GM23338 (cell line): ENCODE results near the gene PARVA.

Experiments used
- CTCF ChIP-seq, 2 experiments: fragments of 200-600 bp in 1 of 2; sonication (generic) in 1 of 2; conservative IDR thresholded peaks; 2 replicates each; pipeline versions ENCODE4 v1.5.1 to v1.6.1; 2016 to 2017; ENCODE audit warnings: antibody characterized with exemption in 2 of 2, low read depth in 2 of 2, mild to moderate bottlenecking in 2 of 2, moderate library complexity in 1 of 2
- EZH2 ChIP-seq: fragments of 200-600 bp; sonication (generic); IDR thresholded peaks from one replicate; pipeline ENCODE4 v1.8.0; 2017; ENCODE audit warnings: antibody characterized with exemption, mild to moderate bottlenecking, low read depth; ENCODE audit not compliant: unreplicated experiment
- POLR2AphosphoS5 ChIP-seq: IDR thresholded peaks from 2 replicates; pipeline ENCODE4 v1.6.1; 2016; ENCODE audit warnings: antibody characterized with exemption, low read depth
- REST ChIP-seq: IDR thresholded peaks from one replicate; pipeline ENCODE4 v1.6.1; 2018; ENCODE audit warnings: antibody characterized with exemption; ENCODE audit not compliant: unreplicated experiment
- ZNF331 ChIP-seq: fragments of 250-450 bp; sonication (Bioruptor Pico); IDR thresholded peaks from 2 replicates; pipeline ENCODE4 v1.5.0; 2020; ENCODE audit warnings: low read depth, mild to moderate bottlenecking, moderate library complexity

GRCh38 chr11:12458042-12458441, 80.7 kb downstream of the PARVA start:
- no peak for TF ChIP-seq POLR2AphosphoS5
- no peak for TF ChIP-seq CTCF (conservative IDR thresholded peaks at IDR 0.05; ENCODE audit: low read depth in 2 of 2)
- no peak for TF ChIP-seq EZH2
- TF ChIP-seq REST = no peak
- TF ChIP-seq ZNF331 (CRISPR knock-in tag) = no peak
